K562 (cell line): Measurements from ENCODE around the gene ORAI1. TPM values are rescaled to one million over a fixed set of nuclear protein-coding genes. Genes with fewer than 3 reads are reported as not detected.

Source experiments
- ATAC-seq: fragments of 200-7000 bp; cut with Tn5 transposase; 3 replicates; pipeline ENCODE4 v1.9.1; 2020; ENCODE audit warnings: moderate library complexity
- BruUV-seq: library from RNA; stranded (reverse); fragments of 400-500 nt; replicated peaks from 2 replicates; lab custom pipeline; 2021; lab: Mats Ljungman, UMichigan
- CTCF ChIA-PET: fragments of 300-600 bp; formaldehyde crosslinking; extraction: SDS; loops from one replicate; lab custom pipeline; 2021; ENCODE audit warnings: low intra/inter-chr PET ratio; lab: Yijun Ruan, JAX
- POLR2A ChIA-PET: fragments of 300-600, 350-650 bp; sonication (Branson Sonifier 250); formaldehyde crosslinking; extraction: SDS; loops from one replicate; lab custom pipeline; 2021; ENCODE audit warnings: antibody characterized with exemption, inconsistent platforms; lab: Yijun Ruan, JAX
- DNase-seq, 4 experiments: peaks; one replicate each; pipeline versions ENCODE4 v3.0.0 to v3.0.0-alpha.2; 2011 to 2018; ENCODE audit warnings: low spot score in 3 of 4, mixed read lengths in 3 of 4; ENCODE audit errors: extremely low read depth in 1 of 4
- FAIRE-seq: peaks from 2 replicates; lab custom pipeline; 2011; peaks lifted over from hg19 to GRCh38; lab: Jason Lieb, UNC
- H2AFZ ChIP-seq: 2 replicates; pipeline ENCODE4 v1.6.0; 2011; ENCODE audit warnings: low read depth, low read length, control low read depth, inconsistent platforms
- H3K27ac ChIP-seq: fragments of 200-600 bp; 3 replicates; pipeline ENCODE4 v1.8.0; 2011; ENCODE audit warnings: low read depth, mild to moderate bottlenecking, control low read depth, inconsistent platforms, low read length, moderate library complexity, mixed read lengths; ENCODE audit errors: extremely low read depth
- H3K27me3 ChIP-seq, 2 experiments: fragments of 300-600 bp in 1 of 2; 2 replicates in 1 of 2; 3 replicates in 1 of 2; pipeline versions ENCODE4 v1.6.0 to v1.8.0; 2011; ENCODE audit warnings: inconsistent platforms in 2 of 2, low read length in 2 of 2, mild to moderate bottlenecking in 1 of 2, mixed read lengths in 1 of 2, moderate library complexity in 1 of 2; ENCODE audit not compliant: control insufficient read depth in 2 of 2, insufficient read depth in 2 of 2
- H3K36me3 ChIP-seq: fragments of 300-600 bp; 3 replicates; pipeline ENCODE4 v1.8.0; 2011; ENCODE audit warnings: mild to moderate bottlenecking, low read length, inconsistent platforms; ENCODE audit not compliant: control insufficient read depth, insufficient read depth
- H3K4me1 ChIP-seq, 2 experiments: fragments of 200-600 bp in 1 of 2; replicated peaks in 1 of 2; 2 replicates in 1 of 2; 3 replicates in 1 of 2; pipeline versions ENCODE4 v1.5.1 to v1.8.0; 2011; ENCODE audit warnings: inconsistent platforms in 2 of 2, low read length in 2 of 2, mild to moderate bottlenecking in 1 of 2, mixed read lengths in 1 of 2, moderate library complexity in 1 of 2; ENCODE audit not compliant: control insufficient read depth in 2 of 2, insufficient read depth in 2 of 2
- H3K4me2 ChIP-seq: 2 replicates; pipeline ENCODE4 v1.6.1; 2011; ENCODE audit warnings: low read length, control low read depth, inconsistent platforms, mixed read lengths; ENCODE audit not compliant: insufficient read depth
- H3K4me3 ChIP-seq: fragments of 200-600 bp; sonication (generic), shearing (Covaris generic); 2 replicates; pipeline ENCODE4 v1.5.1; 2016; ENCODE audit warnings: control low read depth, inconsistent platforms
- H3K79me2 ChIP-seq: fragments of 200-600 bp; 3 replicates; pipeline ENCODE4 v1.8.0; 2011; ENCODE audit warnings: low read length, inconsistent platforms; ENCODE audit not compliant: control insufficient read depth, insufficient read depth
- H3K9ac ChIP-seq, 2 experiments: 2 replicates each; pipeline versions ENCODE4 v1.6.0 to v1.6.1; 2011; ENCODE audit warnings: low read depth in 2 of 2, low read length in 2 of 2, control low read depth in 1 of 2, inconsistent platforms in 1 of 2, mild to moderate bottlenecking in 1 of 2, mixed read lengths in 1 of 2; ENCODE audit not compliant: insufficient read depth in 1 of 2
- H3K9me1 ChIP-seq: one replicate; pipeline ENCODE4 v1.6.0; 2011; ENCODE audit warnings: inconsistent platforms, mild to moderate bottlenecking, low read length, moderate library complexity; ENCODE audit not compliant: control insufficient read depth, insufficient read depth
- H3K9me3 ChIP-seq: replicated peaks from 2 replicates; pipeline ENCODE4 v1.5.1; 2011; ENCODE audit warnings: low read depth, low read length, inconsistent platforms; ENCODE audit not compliant: control insufficient read depth, insufficient read depth
- H4K20me1 ChIP-seq: replicated peaks from 2 replicates; pipeline ENCODE4 v1.6.1; 2011; ENCODE audit warnings: low read length, inconsistent platforms, mixed read lengths; ENCODE audit not compliant: control insufficient read depth, insufficient read depth
- ASH1L ChIP-seq: fragments of 450-650 bp; IDR thresholded peaks from 2 replicates; pipeline ENCODE4 v1.6.1; 2018; ENCODE audit warnings: borderline replicate concordance, mild to moderate bottlenecking, low read depth; ENCODE audit not compliant: partially characterized antibody
- BCOR ChIP-seq: fragments of 450-650 bp; IDR thresholded peaks from 2 replicates; pipeline ENCODE4 v1.6.1; 2016
- CHD1 ChIP-seq: fragments of 200-600 bp; sonication (generic); IDR thresholded peaks from one replicate; pipeline ENCODE4 v1.6.1; 2012; ENCODE audit warnings: mild to moderate bottlenecking, moderate library complexity, low read length, inconsistent platforms
- CHD4 ChIP-seq: fragments of 200-600 bp; sonication (generic); IDR thresholded peaks from 3 replicates; pipeline ENCODE4 v1.6.1; 2012; ENCODE audit warnings: low read depth, mild to moderate bottlenecking, mixed read lengths, low read length, inconsistent platforms; ENCODE audit not compliant: insufficient read depth, insufficient replicate concordance, poor library complexity, severe bottlenecking
- DDX20 ChIP-seq: fragments of 450-650 bp; IDR thresholded peaks from 2 replicates; pipeline ENCODE4 v1.6.1; 2016; ENCODE audit warnings: missing genetic modification characterization, low read depth, mild to moderate bottlenecking, missing compliant biosample characterization, moderate library complexity
- DNMT1 ChIP-seq: fragments of 450-650 bp; IDR thresholded peaks from 2 replicates; pipeline ENCODE4 v1.6.1; 2016; ENCODE audit warnings: antibody characterized with exemption, mild to moderate bottlenecking
- ETV5 ChIP-seq: sonication (generic); formaldehyde crosslinking; IDR thresholded peaks from 2 replicates; pipeline ENCODE4 v1.4.0; 2020; ENCODE audit warnings: low read depth, mild to moderate bottlenecking, missing genetic modification reagents
- MYC ChIP-seq, 2 experiments: fragments of 250-450 bp in 1 of 2; sonication (Bioruptor Pico) in 1 of 2; IDR thresholded peaks; 2 replicates each; pipeline versions ENCODE4 v1.5.1 to v1.6.1; 2012 to 2021; ENCODE audit warnings: low read depth in 2 of 2, borderline replicate concordance in 1 of 2, improper control_type of control experiment in 1 of 2, low read length in 1 of 2, mild to moderate bottlenecking in 1 of 2, moderate library complexity in 1 of 2
- NFRKB ChIP-seq: fragments of 450-650 bp; IDR thresholded peaks from 2 replicates; pipeline ENCODE4 v1.6.1; 2016; ENCODE audit warnings: low read depth
- NR4A1 ChIP-seq, 2 experiments: fragments of 250-450 bp in 1 of 2; fragments of 450-650 bp in 1 of 2; sonication (Bioruptor Pico) in 1 of 2; IDR thresholded peaks; 2 replicates each; pipeline versions ENCODE4 v1.4.0 to v1.6.1; 2016 to 2020; ENCODE audit warnings: mild to moderate bottlenecking in 2 of 2, missing compliant biosample characterization in 1 of 2, missing genetic modification characterization in 1 of 2, moderate library complexity in 1 of 2
- RBM25 ChIP-seq: fragments of 200-400 bp; formaldehyde crosslinking; IDR thresholded peaks from 2 replicates; pipeline ENCODE4 v1.6.1; 2018; ENCODE audit warnings: low read length, low read depth, moderate library complexity; ENCODE audit not compliant: severe bottlenecking
- SAFB2 ChIP-seq: fragments of 200-400 bp; formaldehyde crosslinking; IDR thresholded peaks from 2 replicates; pipeline ENCODE4 v1.6.1; 2018; ENCODE audit warnings: borderline replicate concordance, low read length, low read depth, moderate library complexity; ENCODE audit not compliant: severe bottlenecking
- SAP30 ChIP-seq: fragments of 200-600 bp; sonication (generic); IDR thresholded peaks from 2 replicates; pipeline ENCODE4 v1.6.1; 2012; ENCODE audit warnings: borderline replicate concordance, low read depth, mild to moderate bottlenecking, moderate library complexity, low read length, control low read depth, inconsistent platforms; ENCODE audit not compliant: insufficient read depth, poor library complexity, severe bottlenecking
- SMAD3 ChIP-seq: fragments of 450-650 bp; formaldehyde crosslinking; conservative IDR thresholded peaks from 2 replicates; pipeline ENCODE4 v1.4.0; 2020; ENCODE audit warnings: mild to moderate bottlenecking
- TAF9B ChIP-seq: fragments of 450-650 bp; IDR thresholded peaks from 2 replicates; pipeline ENCODE4 v1.6.1; 2018; ENCODE audit warnings: mild to moderate bottlenecking; ENCODE audit not compliant: partially characterized antibody
- TCF7 ChIP-seq: sonication (generic); IDR thresholded peaks from 2 replicates; pipeline ENCODE4 v1.6.1; 2016; ENCODE audit warnings: antibody characterized with exemption, borderline replicate concordance
- ZFP36 ChIP-seq: fragments of 150-350 bp; IDR thresholded peaks from 2 replicates; pipeline ENCODE4 v1.6.1; 2018; ENCODE audit warnings: low read length, low read depth; ENCODE audit not compliant: partially characterized antibody
- ZNF217 ChIP-seq: sonication (generic); formaldehyde crosslinking; IDR thresholded peaks from 2 replicates; pipeline ENCODE4 v1.8.0; 2022; ENCODE audit warnings: mild to moderate bottlenecking, missing genetic modification reagents
- WGBS: fragments of 100-300 bp; shearing (Covaris generic); methylation state at CpG from one replicate; pipeline ENCODE4 v1.1.6; 2016; ENCODE audit warnings: low coverage, mixed read lengths; ENCODE audit not compliant: insufficient coverage; ENCODE audit errors: missing lambda C conversion rate; 5-methylcytosine and 5-hydroxymethylcytosine counted together
- in situ Hi-C: fragments of 300-500 bp; cut with MboI; formaldehyde crosslinking; loops from 4 replicates; pipeline ENCODE4 v1.15.0; 2018; ENCODE audit warnings: inconsistent platforms, mixed read lengths
- intact Hi-C: fragments of 100-400 bp; cut with micrococcal nuclease; formaldehyde crosslinking; loops from 2 replicates; pipeline ENCODE4 v1.14.2; 2022
- polyA plus RNA-seq, 8 experiments: library from polyadenylated mRNA; depleted of rRNA in 4 of 8; stranded (reverse) in 5 of 8; unstranded in 3 of 8; fragments of >200 nt; fragmentation: Nextera tagmentation in 2 of 8; fragmentation: Illumina TruSeq in 1 of 8; extraction: Ambion mirVana in 2 of 8; extraction: Trizol in 1 of 8; gene quantifications; 2 replicates each; pipeline versions ENCODE4 v1.2.1 to v1.2.3, GENCODE V29; 2011 to 2014; ENCODE audit warnings: inconsistent platforms in 1 of 8, missing spikeins in 1 of 8
- total RNA-seq, 7 experiments: library from RNA; depleted of rRNA in 6 of 7; stranded (reverse); fragments of >200 nt in 6 of 7; fragmentation: Illumina TruSeq in 2 of 7; extraction: Trizol in 2 of 7; gene quantifications; 2 replicates each; pipeline versions ENCODE4 v1.2.1 to v1.2.3, GENCODE V29; 2011 to 2021; ENCODE audit warnings: low replicate concordance in 1 of 7
- TF ChIP-seq, protein P1 (sequence below): fragments of 250-450 bp; sonication (Bioruptor Pico); IDR thresholded peaks from 2 replicates; pipeline ENCODE4 v1.8.0; 2022; ENCODE audit warnings: inconsistent platforms, mild to moderate bottlenecking, moderate library complexity, borderline replicate concordance
- TF ChIP-seq, protein P2 (sequence below): sonication (generic); formaldehyde crosslinking; IDR thresholded peaks from 2 replicates; pipeline ENCODE4 v1.8.0; 2022; ENCODE audit warnings: mild to moderate bottlenecking, missing genetic modification reagents

ORAI1 gene
- total and polyA plus RNA-seq, 9 of the 15 experiments (the other 6 are each of a cell fraction or from before 2014, with no cell fraction given), result 2.6 to 23.8 (median 9.3) TPM

DNA sequence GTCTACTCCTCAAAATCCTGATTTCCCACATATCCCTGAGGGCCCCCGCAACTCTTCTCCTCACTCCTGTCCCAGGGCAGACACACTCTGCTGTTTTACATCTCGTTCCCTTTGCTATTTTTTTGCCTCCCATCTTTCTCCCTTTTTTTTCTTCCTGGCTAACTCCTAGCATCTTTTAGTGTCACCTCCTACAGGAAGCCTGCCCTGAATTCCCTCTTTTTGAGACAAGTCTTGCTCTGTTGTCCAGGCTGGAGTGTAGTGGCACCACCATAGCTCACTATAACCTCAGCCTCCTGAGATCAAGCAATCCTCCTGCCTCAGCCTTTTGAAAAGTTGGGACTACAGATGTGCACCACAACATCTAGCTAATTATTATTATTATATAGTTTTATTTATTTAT, 29.8 kb downstream of the ORAI1 start:
- Histone ChIP-seq H3K36me3 (no peaks in the 10 kb centered on the region), H3K9ac (no peak overlapping the region), H3K9me3 (no peaks in the 10 kb centered on the region; the same call in 1 of the 2 replicates), H2AFZ (no peak overlapping the region), H3K79me2 (no peaks in the 10 kb centered on the region), H3K4me1 (peaks cover 32 to 41% of the 10 kb centered on the region in 2 experiments), H3K27me3 (no peaks in the 10 kb centered on the region), H4K20me1 (no peaks in the 10 kb centered on the region), H3K9me1 (peaks cover 2% of the 10 kb centered on the region), H3K4me2 (no peak overlapping the region), H3K27ac (no peak overlapping the region), H3K4me3 (no peak overlapping the region)
- POLR2A ChIA-PET, result interaction anchor here (0.7 to 1.8 kb wide), 2 partner anchors 28 to 31 kb away, joined by 3 to 7 read pairs; no protein-coding TSS in a partner anchor
- in situ Hi-C loops (no loop called here), intact Hi-C loops (no loop called here)
- 95% methylated on average over 2 of the region's 2 CpGs for WGBS
- no TSS peak for BruUV-seq
- ATAC-seq (no peak), DNase-seq (no peak), FAIRE-seq (no peak)
- CTCF ChIA-PET, result no interaction called here
- TF ChIP-seq MYC (IDR thresholded peaks at IDR 0.05; ENCODE audit: low read depth, low read length), result no peak
- TF ChIP-seq MYC (CRISPR knock-in tag; IDR thresholded peaks at IDR 0.05; ENCODE audit: borderline replicate concordance, low read depth), result no peak
- TF ChIP-seq CHD1, result no peak
- TF ChIP-seq SAP30, result no peak
- no peak for TF ChIP-seq DDX20 (tag)
- no peak for TF ChIP-seq NFRKB
- no peak for TF ChIP-seq CHD4
- TF ChIP-seq, protein P1, sequence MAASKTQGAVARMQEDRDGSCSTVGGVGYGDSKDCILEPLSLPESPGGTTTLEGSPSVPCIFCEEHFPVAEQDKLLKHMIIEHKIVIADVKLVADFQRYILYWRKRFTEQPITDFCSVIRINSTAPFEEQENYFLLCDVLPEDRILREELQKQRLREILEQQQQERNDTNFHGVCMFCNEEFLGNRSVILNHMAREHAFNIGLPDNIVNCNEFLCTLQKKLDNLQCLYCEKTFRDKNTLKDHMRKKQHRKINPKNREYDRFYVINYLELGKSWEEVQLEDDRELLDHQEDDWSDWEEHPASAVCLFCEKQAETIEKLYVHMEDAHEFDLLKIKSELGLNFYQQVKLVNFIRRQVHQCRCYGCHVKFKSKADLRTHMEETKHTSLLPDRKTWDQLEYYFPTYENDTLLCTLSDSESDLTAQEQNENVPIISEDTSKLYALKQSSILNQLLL, result no peak
- TF ChIP-seq TAF9B, result no peak
- TF ChIP-seq ZNF217 (CRISPR knock-in tag), result no peak
- no peak for TF ChIP-seq ASH1L
- TF ChIP-seq NR4A1 (CRISPR knock-in tag; IDR thresholded peaks at IDR 0.05), result no peak
- TF ChIP-seq NR4A1 (tag; IDR thresholded peaks at IDR 0.05), result no peak
- no peak for TF ChIP-seq SAFB2
- TF ChIP-seq SMAD3, result no peak
- TF ChIP-seq DNMT1, result no peak
- TF ChIP-seq RBM25, result peak; percentile 32
- TF ChIP-seq, protein P2, sequence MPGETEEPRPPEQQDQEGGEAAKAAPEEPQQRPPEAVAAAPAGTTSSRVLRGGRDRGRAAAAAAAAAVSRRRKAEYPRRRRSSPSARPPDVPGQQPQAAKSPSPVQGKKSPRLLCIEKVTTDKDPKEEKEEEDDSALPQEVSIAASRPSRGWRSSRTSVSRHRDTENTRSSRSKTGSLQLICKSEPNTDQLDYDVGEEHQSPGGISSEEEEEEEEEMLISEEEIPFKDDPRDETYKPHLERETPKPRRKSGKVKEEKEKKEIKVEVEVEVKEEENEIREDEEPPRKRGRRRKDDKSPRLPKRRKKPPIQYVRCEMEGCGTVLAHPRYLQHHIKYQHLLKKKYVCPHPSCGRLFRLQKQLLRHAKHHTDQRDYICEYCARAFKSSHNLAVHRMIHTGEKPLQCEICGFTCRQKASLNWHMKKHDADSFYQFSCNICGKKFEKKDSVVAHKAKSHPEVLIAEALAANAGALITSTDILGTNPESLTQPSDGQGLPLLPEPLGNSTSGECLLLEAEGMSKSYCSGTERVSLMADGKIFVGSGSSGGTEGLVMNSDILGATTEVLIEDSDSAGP (CRISPR knock-in tag), result no peak
- peak; percentile 64 for TF ChIP-seq BCOR
- TF ChIP-seq ZFP36, result peak; percentile 88
- no peak for TF ChIP-seq ETV5
- TF ChIP-seq TCF7, result no peak
